GM23338 (cell line): ENCODE measurements around the gene F8. TPM values are rescaled to one million over a fixed set of nuclear protein-coding genes. Genes with fewer than 3 reads are reported as not detected.

Experiments
- ATAC-seq: fragments of 200-7000 bp; cut with Tn5 transposase; 3 replicates; pipeline ENCODE4 v1.9.1; 2020
- DNase-seq: peaks from one replicate; pipeline ENCODE4 v3.0.0-alpha.2; 2015; ENCODE audit warnings: low spot score
- H2AFZ ChIP-seq: fragments of 200-600 bp; sonication (generic); 2 replicates; pipeline ENCODE4 v1.8.0; 2016; ENCODE audit warnings: antibody characterized with exemption, mild to moderate bottlenecking, moderate library complexity
- H3F3A ChIP-seq: fragments of 200-600 bp; sonication (generic); replicated peaks from 2 replicates; pipeline ENCODE4 v1.8.0; 2017; ENCODE audit warnings: antibody characterized with exemption, mixed run types, low read depth
- H3K27ac ChIP-seq: fragments of 200-600 bp; sonication (generic); 2 replicates; pipeline ENCODE4 v1.6.1; 2016; ENCODE audit warnings: low read depth
- H3K27me3 ChIP-seq: fragments of 200-600 bp; sonication (generic); 2 replicates; pipeline ENCODE4 v1.8.0; 2016; ENCODE audit warnings: mild to moderate bottlenecking, mixed run types, moderate library complexity; ENCODE audit not compliant: insufficient read depth
- H3K36me3 ChIP-seq: fragments of 200-600 bp; sonication (generic); 2 replicates; pipeline ENCODE4 v1.8.0; 2016; ENCODE audit warnings: mild to moderate bottlenecking; ENCODE audit not compliant: insufficient read depth
- H3K4me1 ChIP-seq: fragments of 200-600 bp; sonication (generic); 2 replicates; pipeline ENCODE4 v1.8.0; 2016; ENCODE audit warnings: mild to moderate bottlenecking, moderate library complexity; ENCODE audit not compliant: insufficient read depth
- H3K4me2 ChIP-seq: fragments of 200-600 bp; sonication (generic); 2 replicates; pipeline ENCODE4 v1.7.1; 2017; ENCODE audit warnings: mixed run types
- H3K4me3 ChIP-seq: fragments of 200-600 bp; sonication (generic); 2 replicates; pipeline ENCODE4 v1.6.1; 2016; ENCODE audit warnings: mixed run types
- H3K79me2 ChIP-seq: fragments of 200-600 bp; sonication (generic); replicated peaks from 2 replicates; pipeline ENCODE4 v1.8.0; 2017; ENCODE audit warnings: mild to moderate bottlenecking; ENCODE audit not compliant: insufficient read depth
- H3K9me2 ChIP-seq: fragments of 200-600 bp; sonication (generic); 2 replicates; pipeline ENCODE4 v1.8.0; 2017; ENCODE audit not compliant: insufficient read depth
- H4K20me1 ChIP-seq: fragments of 200-600 bp; sonication (generic); replicated peaks from 2 replicates; pipeline ENCODE4 v1.8.0; 2017; ENCODE audit warnings: mild to moderate bottlenecking; ENCODE audit not compliant: insufficient read depth
- H3K27ac Mint-ChIP-seq: 2 replicates; pipeline ENCODE4 v1.8.0; 2020; ENCODE audit warnings: inconsistent platforms, mild to moderate bottlenecking, moderate library complexity, mixed read lengths
- H3K27me3 Mint-ChIP-seq: 3 replicates; pipeline ENCODE4 v1.8.0; 2022; ENCODE audit warnings: low read depth, mild to moderate bottlenecking, moderate library complexity, mixed read lengths, inconsistent platforms; ENCODE audit not compliant: insufficient read depth, poor library complexity
- H3K36me3 Mint-ChIP-seq: 3 replicates; pipeline ENCODE4 v1.8.0; 2021; ENCODE audit warnings: low read depth, mild to moderate bottlenecking, inconsistent platforms, moderate library complexity, mixed read lengths
- H3K4me1 Mint-ChIP-seq: 3 replicates; pipeline ENCODE4 v1.8.0; 2020; ENCODE audit warnings: mild to moderate bottlenecking, inconsistent platforms, mixed read lengths
- H3K4me3 Mint-ChIP-seq: 3 replicates; pipeline ENCODE4 v1.8.0; 2021; ENCODE audit warnings: moderate library complexity, mild to moderate bottlenecking, inconsistent platforms, mixed read lengths
- H3K9me3 Mint-ChIP-seq: 3 replicates; pipeline ENCODE4 v1.8.0; 2020; ENCODE audit warnings: moderate library complexity, mild to moderate bottlenecking, inconsistent platforms, mixed read lengths
- EZH2 ChIP-seq: fragments of 200-600 bp; sonication (generic); IDR thresholded peaks from one replicate; pipeline ENCODE4 v1.8.0; 2017; ENCODE audit warnings: antibody characterized with exemption, mild to moderate bottlenecking, low read depth; ENCODE audit not compliant: unreplicated experiment
- EZH2phosphoT487 ChIP-seq: fragments of 200-600 bp; sonication (generic); IDR thresholded peaks from one replicate; pipeline ENCODE4 v1.8.1; 2018; ENCODE audit warnings: antibody characterized with exemption; ENCODE audit not compliant: unreplicated experiment
- JUNB ChIP-seq: IDR thresholded peaks from one replicate; pipeline ENCODE4 v1.6.1; 2016; ENCODE audit warnings: antibody characterized with exemption; ENCODE audit not compliant: unreplicated experiment
- NANOG ChIP-seq: IDR thresholded peaks from 2 replicates; pipeline ENCODE4 v1.6.1; 2016; ENCODE audit warnings: antibody characterized with exemption, borderline replicate concordance
- POLR2AphosphoS5 ChIP-seq: IDR thresholded peaks from 2 replicates; pipeline ENCODE4 v1.6.1; 2016; ENCODE audit warnings: antibody characterized with exemption, low read depth
- ZNF114 ChIP-seq: fragments of 250-450 bp; sonication (Bioruptor Pico); IDR thresholded peaks from 2 replicates; pipeline ENCODE4 v1.5.0; 2020; ENCODE audit warnings: mild to moderate bottlenecking, moderate library complexity
- polyA plus RNA-seq: library from polyadenylated mRNA; unstranded; fragments of >200 nt; fragmentation: Nextera tagmentation; extraction: Ambion mirVana; gene quantifications from 2 replicates; pipeline ENCODE4 v1.2.1, GENCODE V29; 2016
- total RNA-seq: library from RNA; depleted of rRNA; stranded (reverse); fragments of >200 nt; shearing (Covaris generic); gene quantifications from 2 replicates; pipeline ENCODE4 v1.2.3, GENCODE V29; 2014
- TF ChIP-seq, protein P1 (sequence below), 2 experiments: fragments of 200-600 bp in 1 of 2; sonication (generic) in 1 of 2; conservative IDR thresholded peaks; 2 replicates each; pipeline versions ENCODE4 v1.5.1 to v1.6.1; 2016 to 2017; ENCODE audit warnings: antibody characterized with exemption in 2 of 2, low read depth in 2 of 2, mild to moderate bottlenecking in 2 of 2, moderate library complexity in 1 of 2
- TF ChIP-seq, protein P2 (sequence below): fragments of 250-450 bp; sonication (Bioruptor Pico); IDR thresholded peaks from 2 replicates; pipeline ENCODE4 v1.5.0; 2020; ENCODE audit warnings: mild to moderate bottlenecking, moderate library complexity

Gene F8
- total and polyA plus RNA-seq, 2 experiments from 2014 or later = 0.70 to 1.8 TPM

DNA sequence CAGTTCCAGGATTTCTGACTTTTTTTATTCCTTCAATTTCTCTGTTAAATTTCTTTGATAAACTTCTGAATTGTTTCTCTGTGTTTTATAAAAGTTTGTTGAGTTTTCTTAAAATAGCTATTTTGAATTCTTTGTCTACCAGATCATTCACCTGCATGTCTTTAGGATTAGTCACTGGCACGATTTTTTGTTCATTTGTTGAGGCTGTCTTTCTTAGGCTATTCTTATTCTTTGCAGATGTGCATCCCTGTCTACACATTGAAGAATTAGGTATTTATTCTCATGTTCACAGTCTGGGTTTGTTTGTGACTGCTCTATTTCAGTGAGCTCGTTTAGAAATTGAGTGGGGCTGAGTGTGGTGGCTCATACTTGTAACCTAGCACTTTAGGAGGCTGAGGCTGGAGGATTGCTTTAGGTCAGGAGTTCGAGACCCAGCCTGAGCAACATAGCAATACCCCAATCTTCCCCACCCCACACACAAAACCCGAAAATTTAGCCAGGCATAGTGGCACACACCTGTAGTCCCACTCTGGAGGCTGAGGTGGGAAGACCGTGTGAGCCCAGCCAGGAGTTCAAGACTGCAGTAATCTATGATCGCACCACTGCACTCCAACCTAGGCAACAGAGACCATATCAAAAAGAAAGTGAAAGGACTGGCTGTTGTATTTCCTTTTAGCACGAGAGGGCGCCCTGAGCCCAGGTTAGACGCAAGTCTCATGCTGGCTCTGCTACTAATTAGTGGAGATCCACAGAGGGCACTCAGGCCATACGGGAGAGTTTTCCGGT, 42.0 kb downstream of the F8 start:
- H3K4me3 ChIP-seq = no peak overlapping the region
- H3K27me3 ChIP-seq = no peaks in the 10 kb centered on the region
- Mint-ChIP-seq H3K9me3 (peaks cover 5% of the 10 kb centered on the region; the same call in 1 of the 3 replicates), H3K27me3 (peaks cover 1% of the 10 kb centered on the region), H3K36me3 (no peaks in the 10 kb centered on the region), H3K27ac (no peak overlapping the region), H3K4me3 (no peak overlapping the region), H3K4me1 (no peaks in the 10 kb centered on the region)
- H4K20me1 ChIP-seq = no peaks in the 10 kb centered on the region
- no peak overlapping the region for H3K27ac ChIP-seq
- H3K36me3 ChIP-seq = no peaks in the 10 kb centered on the region
- TF ChIP-seq JUNB = no peak
- TF ChIP-seq, protein P1, sequence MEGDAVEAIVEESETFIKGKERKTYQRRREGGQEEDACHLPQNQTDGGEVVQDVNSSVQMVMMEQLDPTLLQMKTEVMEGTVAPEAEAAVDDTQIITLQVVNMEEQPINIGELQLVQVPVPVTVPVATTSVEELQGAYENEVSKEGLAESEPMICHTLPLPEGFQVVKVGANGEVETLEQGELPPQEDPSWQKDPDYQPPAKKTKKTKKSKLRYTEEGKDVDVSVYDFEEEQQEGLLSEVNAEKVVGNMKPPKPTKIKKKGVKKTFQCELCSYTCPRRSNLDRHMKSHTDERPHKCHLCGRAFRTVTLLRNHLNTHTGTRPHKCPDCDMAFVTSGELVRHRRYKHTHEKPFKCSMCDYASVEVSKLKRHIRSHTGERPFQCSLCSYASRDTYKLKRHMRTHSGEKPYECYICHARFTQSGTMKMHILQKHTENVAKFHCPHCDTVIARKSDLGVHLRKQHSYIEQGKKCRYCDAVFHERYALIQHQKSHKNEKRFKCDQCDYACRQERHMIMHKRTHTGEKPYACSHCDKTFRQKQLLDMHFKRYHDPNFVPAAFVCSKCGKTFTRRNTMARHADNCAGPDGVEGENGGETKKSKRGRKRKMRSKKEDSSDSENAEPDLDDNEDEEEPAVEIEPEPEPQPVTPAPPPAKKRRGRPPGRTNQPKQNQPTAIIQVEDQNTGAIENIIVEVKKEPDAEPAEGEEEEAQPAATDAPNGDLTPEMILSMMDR (conservative IDR thresholded peaks at IDR 0.05; ENCODE audit: low read depth in 2 of 2) = peak; percentile 65 to 85
- DNase-seq = peak; percentile 78
- ATAC-seq = peak; percentile 90
- H3K4me2 ChIP-seq = no peak overlapping the region
- no peaks in the 10 kb centered on the region for H3K9me2 ChIP-seq
- no peak overlapping the region; the same call in 1 of the 2 replicates for H2AFZ ChIP-seq
- H3F3A ChIP-seq = no peaks in the 10 kb centered on the region
- H3K79me2 ChIP-seq = no peaks in the 10 kb centered on the region
- H3K4me1 ChIP-seq = no peaks in the 10 kb centered on the region

DNA sequence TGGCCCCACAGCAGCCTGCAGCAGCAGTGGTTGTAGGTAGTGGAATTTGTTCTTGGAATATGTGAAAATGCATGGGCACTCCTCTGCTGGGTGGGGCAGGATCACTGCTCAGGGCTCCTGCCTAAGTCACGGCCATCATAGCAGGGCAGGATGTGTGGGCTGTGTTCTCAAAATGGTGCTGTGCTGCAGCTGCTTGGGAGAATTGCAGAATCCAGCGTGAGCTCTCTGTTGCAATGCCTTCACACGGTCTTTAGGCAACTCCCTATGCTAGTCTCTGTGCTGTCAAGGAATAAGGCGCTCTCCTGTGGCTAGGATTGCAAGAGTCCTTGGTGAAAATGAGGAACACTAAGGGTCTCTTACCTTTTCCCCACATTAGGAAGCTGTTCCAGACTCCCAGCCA, 42.9 kb downstream of the F8 start:
- H3K4me3 ChIP-seq = no peak overlapping the region
- TF ChIP-seq, protein P2, sequence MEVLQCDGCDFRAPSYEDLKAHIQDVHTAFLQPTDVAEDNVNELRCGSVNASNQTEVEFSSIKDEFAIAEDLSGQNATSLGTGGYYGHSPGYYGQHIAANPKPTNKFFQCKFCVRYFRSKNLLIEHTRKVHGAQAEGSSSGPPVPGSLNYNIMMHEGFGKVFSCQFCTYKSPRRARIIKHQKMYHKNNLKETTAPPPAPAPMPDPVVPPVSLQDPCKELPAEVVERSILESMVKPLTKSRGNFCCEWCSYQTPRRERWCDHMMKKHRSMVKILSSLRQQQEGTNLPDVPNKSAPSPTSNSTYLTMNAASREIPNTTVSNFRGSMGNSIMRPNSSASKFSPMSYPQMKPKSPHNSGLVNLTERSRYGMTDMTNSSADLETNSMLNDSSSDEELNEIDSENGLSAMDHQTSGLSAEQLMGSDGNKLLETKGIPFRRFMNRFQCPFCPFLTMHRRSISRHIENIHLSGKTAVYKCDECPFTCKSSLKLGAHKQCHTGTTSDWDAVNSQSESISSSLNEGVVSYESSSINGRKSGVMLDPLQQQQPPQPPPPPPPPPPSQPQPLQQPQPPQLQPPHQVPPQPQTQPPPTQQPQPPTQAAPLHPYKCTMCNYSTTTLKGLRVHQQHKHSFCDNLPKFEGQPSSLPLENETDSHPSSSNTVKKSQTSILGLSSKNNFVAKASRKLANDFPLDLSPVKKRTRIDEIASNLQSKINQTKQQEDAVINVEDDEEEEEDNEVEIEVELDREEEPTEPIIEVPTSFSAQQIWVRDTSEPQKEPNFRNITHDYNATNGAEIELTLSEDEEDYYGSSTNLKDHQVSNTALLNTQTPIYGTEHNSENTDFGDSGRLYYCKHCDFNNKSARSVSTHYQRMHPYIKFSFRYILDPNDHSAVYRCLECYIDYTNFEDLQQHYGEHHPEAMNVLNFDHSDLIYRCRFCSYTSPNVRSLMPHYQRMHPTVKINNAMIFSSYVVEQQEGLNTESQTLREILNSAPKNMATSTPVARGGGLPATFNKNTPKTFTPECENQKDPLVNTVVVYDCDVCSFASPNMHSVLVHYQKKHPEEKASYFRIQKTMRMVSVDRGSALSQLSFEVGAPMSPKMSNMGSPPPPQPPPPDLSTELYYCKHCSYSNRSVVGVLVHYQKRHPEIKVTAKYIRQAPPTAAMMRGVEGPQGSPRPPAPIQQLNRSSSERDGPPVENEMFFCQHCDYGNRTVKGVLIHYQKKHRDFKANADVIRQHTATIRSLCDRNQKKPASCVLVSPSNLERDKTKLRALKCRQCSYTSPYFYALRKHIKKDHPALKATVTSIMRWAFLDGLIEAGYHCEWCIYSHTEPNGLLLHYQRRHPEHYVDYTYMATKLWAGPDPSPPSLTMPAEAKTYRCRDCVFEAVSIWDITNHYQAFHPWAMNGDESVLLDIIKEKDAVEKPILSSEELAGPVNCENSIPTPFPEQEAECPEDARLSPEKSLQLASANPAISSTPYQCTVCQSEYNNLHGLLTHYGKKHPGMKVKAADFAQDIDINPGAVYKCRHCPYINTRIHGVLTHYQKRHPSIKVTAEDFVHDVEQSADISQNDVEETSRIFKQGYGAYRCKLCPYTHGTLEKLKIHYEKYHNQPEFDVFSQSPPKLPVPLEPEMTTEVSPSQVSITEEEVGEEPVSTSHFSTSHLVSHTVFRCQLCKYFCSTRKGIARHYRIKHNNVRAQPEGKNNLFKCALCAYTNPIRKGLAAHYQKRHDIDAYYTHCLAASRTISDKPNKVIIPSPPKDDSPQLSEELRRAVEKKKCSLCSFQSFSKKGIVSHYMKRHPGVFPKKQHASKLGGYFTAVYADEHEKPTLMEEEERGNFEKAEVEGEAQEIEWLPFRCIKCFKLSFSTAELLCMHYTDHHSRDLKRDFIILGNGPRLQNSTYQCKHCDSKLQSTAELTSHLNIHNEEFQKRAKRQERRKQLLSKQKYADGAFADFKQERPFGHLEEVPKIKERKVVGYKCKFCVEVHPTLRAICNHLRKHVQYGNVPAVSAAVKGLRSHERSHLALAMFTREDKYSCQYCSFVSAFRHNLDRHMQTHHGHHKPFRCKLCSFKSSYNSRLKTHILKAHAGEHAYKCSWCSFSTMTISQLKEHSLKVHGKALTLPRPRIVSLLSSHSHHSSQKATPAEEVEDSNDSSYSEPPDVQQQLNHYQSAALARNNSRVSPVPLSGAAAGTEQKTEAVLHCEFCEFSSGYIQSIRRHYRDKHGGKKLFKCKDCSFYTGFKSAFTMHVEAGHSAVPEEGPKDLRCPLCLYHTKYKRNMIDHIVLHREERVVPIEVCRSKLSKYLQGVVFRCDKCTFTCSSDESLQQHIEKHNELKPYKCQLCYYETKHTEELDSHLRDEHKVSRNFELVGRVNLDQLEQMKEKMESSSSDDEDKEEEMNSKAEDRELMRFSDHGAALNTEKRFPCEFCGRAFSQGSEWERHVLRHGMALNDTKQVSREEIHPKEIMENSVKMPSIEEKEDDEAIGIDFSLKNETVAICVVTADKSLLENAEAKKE (CRISPR knock-in tag) = no peak
- TF ChIP-seq POLR2AphosphoS5 = no peak
- TF ChIP-seq EZH2phosphoT487 = no peak
- TF ChIP-seq EZH2 = no peak
- no peak for TF ChIP-seq ZNF114 (CRISPR knock-in tag)
- no peak for TF ChIP-seq NANOG
- ATAC-seq = no peak
- H3K4me2 ChIP-seq = no peak overlapping the region
- no peaks in the 10 kb centered on the region for H3K4me1 ChIP-seq
- no peaks in the 10 kb centered on the region for H3K4me1 Mint-ChIP-seq
- H3K4me3 Mint-ChIP-seq = no peak overlapping the region
- H2AFZ ChIP-seq = no peak overlapping the region
- H3F3A ChIP-seq = no peaks in the 10 kb centered on the region
- H3K27me3 ChIP-seq = no peaks in the 10 kb centered on the region
- DNase-seq = no peak
- H3K27ac ChIP-seq = no peak overlapping the region
- peaks cover 1% of the 10 kb centered on the region for H3K27me3 Mint-ChIP-seq
- H3K9me3 Mint-ChIP-seq = peaks cover 5% of the 10 kb centered on the region; the same call in 2 of the 3 replicates
- H3K36me3 Mint-ChIP-seq = no peaks in the 10 kb centered on the region
- no peak overlapping the region for H3K27ac Mint-ChIP-seq
- no peaks in the 10 kb centered on the region for H4K20me1 ChIP-seq
- no peaks in the 10 kb centered on the region for H3K79me2 ChIP-seq
- H3K36me3 ChIP-seq = no peaks in the 10 kb centered on the region
- no peaks in the 10 kb centered on the region for H3K9me2 ChIP-seq
